Nephron (organoid): ENCODE data around the gene ATXN7L1.
A peak's percentile ranks its signal among the peaks of the same experiment; 100 is the strongest.

Experiments
- H3K27ac Mint-ChIP-seq, 3 experiments: 2 replicates each; pipeline ENCODE4 v1.8.0; 2020; ENCODE audit warnings: mixed read lengths in 3 of 3, mild to moderate bottlenecking in 2 of 3, moderate library complexity in 1 of 3
- H3K27me3 Mint-ChIP-seq: 2 replicates; pipeline ENCODE4 v1.8.0; 2021; ENCODE audit warnings: low read depth, mild to moderate bottlenecking, moderate library complexity, mixed read lengths
- H3K36me3 Mint-ChIP-seq: 2 replicates; pipeline ENCODE4 v1.8.0; 2020; ENCODE audit warnings: low read depth, mixed read lengths
- H3K4me1 Mint-ChIP-seq: 2 replicates; pipeline ENCODE4 v1.8.0; 2020; ENCODE audit warnings: mixed read lengths
- H3K4me3 Mint-ChIP-seq, 3 experiments: 2 replicates each; pipeline ENCODE4 v1.8.0; 2020; ENCODE audit warnings: mild to moderate bottlenecking in 3 of 3, mixed read lengths in 3 of 3, moderate library complexity in 2 of 3
- H3K9me3 Mint-ChIP-seq: 2 replicates; pipeline ENCODE4 v1.8.0; 2020; ENCODE audit warnings: mixed read lengths
- TF ChIP-seq, protein P1 (sequence below), 3 experiments: fragments of 200-600 bp; sonication (generic); IDR thresholded peaks; one replicate each; pipeline ENCODE4 v1.5.0; 2021; ENCODE audit warnings: antibody characterized with exemption in 3 of 3; ENCODE audit not compliant: unreplicated experiment in 3 of 3

ATXN7L1 gene

GRCh38 chr7:105678811-105679495 lies 197.4 kb downstream of the ATXN7L1 start:
- no peak overlapping the region for H3K27ac Mint-ChIP-seq
- no peaks in the 10 kb centered on the region for H3K9me3 Mint-ChIP-seq
- peaks cover 20% of the 10 kb centered on the region for H3K4me1 Mint-ChIP-seq
- H3K4me3 Mint-ChIP-seq, result peak overlapping the region in 1 of 3 experiments; percentile 11
- TF ChIP-seq, protein P1, sequence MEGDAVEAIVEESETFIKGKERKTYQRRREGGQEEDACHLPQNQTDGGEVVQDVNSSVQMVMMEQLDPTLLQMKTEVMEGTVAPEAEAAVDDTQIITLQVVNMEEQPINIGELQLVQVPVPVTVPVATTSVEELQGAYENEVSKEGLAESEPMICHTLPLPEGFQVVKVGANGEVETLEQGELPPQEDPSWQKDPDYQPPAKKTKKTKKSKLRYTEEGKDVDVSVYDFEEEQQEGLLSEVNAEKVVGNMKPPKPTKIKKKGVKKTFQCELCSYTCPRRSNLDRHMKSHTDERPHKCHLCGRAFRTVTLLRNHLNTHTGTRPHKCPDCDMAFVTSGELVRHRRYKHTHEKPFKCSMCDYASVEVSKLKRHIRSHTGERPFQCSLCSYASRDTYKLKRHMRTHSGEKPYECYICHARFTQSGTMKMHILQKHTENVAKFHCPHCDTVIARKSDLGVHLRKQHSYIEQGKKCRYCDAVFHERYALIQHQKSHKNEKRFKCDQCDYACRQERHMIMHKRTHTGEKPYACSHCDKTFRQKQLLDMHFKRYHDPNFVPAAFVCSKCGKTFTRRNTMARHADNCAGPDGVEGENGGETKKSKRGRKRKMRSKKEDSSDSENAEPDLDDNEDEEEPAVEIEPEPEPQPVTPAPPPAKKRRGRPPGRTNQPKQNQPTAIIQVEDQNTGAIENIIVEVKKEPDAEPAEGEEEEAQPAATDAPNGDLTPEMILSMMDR (IDR thresholded peaks at IDR 0.05; ENCODE audit: unreplicated experiment in 3 of 3), result no peak
- peaks cover 6% of the 10 kb centered on the region for H3K36me3 Mint-ChIP-seq
- no peaks in the 10 kb centered on the region for H3K27me3 Mint-ChIP-seq

DNA sequence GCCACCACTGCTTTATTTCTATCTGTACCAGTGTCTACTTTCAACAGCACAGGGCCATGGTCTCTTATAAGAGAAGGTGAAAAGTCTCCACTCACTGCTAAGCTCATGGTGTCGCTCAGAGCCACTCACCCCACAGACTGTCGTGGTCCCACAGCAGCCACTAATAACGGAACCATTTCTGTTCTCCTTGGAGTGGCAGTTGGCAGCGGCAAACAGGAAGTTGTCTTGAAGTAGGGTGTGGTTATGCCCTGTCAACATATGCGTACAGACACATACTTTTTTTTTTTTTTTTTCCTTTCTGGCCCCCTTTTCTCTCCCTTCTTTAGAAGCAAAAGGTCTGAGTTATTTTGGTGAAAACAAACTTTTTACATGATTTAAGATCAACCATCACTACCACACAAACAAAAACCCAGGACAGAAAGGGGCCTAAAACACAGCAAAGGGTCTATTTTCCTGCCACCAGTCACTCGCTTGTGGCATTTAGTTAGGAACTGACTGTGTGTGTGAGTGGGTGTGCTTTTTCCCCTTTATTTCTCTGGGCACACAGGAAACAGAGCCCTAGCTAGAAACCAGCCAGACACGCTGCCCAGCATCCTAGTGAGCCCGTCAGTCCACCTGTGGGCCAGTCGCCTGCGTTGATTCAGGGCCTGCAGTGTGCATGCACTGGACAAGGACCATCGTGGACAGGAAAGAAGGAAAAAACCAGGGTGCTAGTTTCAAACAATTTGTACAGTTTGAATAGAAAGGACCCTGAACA lies 198.4 kb downstream of the ATXN7L1 start:
- TF ChIP-seq, protein P1 (IDR thresholded peaks at IDR 0.05; ENCODE audit: unreplicated experiment in 3 of 3), result no peak
- H3K36me3 Mint-ChIP-seq, result peaks cover 6% of the 10 kb centered on the region
- H3K9me3 Mint-ChIP-seq, result no peaks in the 10 kb centered on the region
- H3K4me3 Mint-ChIP-seq, result no peak overlapping the region
- peaks cover 20% of the 10 kb centered on the region for H3K4me1 Mint-ChIP-seq
- no peaks in the 10 kb centered on the region for H3K27me3 Mint-ChIP-seq
- no peak overlapping the region for H3K27ac Mint-ChIP-seq

GRCh38 chr7:105677410-105677730 lies 199.0 kb downstream of the ATXN7L1 start:
- no peak overlapping the region for H3K27ac Mint-ChIP-seq
- H3K36me3 Mint-ChIP-seq, result peaks cover 6% of the 10 kb centered on the region
- no peaks in the 10 kb centered on the region for H3K9me3 Mint-ChIP-seq
- no peak overlapping the region for H3K4me3 Mint-ChIP-seq
- TF ChIP-seq, protein P1 (IDR thresholded peaks at IDR 0.05; ENCODE audit: unreplicated experiment in 3 of 3), result no peak
- peaks cover 16% of the 10 kb centered on the region for H3K4me1 Mint-ChIP-seq
- no peaks in the 10 kb centered on the region for H3K27me3 Mint-ChIP-seq

DNA sequence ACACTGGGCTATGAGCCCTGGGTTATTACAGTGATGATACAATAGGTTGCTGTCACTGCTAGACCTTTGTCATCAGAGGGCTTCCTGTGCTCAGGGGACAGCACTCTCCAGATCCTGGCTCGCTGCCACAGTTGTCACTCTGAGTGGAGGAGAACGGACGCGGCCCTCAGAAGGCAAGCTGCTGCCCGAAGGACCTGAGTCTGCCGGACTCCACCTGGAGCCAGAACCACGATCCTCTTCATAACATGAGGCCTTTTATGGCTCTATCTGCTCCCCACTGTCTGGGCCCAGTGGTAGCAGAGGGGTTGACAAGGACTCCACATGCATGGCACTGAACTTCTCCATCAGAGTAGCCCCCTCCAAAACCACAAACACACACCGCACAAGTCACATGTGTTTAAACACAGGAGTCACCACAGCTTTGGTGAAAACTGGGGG lies 200.4 kb downstream of the ATXN7L1 start:
- H3K4me3 Mint-ChIP-seq, result no peak overlapping the region
- no peak overlapping the region for H3K27ac Mint-ChIP-seq
- H3K36me3 Mint-ChIP-seq, result no peaks in the 10 kb centered on the region

DNA sequence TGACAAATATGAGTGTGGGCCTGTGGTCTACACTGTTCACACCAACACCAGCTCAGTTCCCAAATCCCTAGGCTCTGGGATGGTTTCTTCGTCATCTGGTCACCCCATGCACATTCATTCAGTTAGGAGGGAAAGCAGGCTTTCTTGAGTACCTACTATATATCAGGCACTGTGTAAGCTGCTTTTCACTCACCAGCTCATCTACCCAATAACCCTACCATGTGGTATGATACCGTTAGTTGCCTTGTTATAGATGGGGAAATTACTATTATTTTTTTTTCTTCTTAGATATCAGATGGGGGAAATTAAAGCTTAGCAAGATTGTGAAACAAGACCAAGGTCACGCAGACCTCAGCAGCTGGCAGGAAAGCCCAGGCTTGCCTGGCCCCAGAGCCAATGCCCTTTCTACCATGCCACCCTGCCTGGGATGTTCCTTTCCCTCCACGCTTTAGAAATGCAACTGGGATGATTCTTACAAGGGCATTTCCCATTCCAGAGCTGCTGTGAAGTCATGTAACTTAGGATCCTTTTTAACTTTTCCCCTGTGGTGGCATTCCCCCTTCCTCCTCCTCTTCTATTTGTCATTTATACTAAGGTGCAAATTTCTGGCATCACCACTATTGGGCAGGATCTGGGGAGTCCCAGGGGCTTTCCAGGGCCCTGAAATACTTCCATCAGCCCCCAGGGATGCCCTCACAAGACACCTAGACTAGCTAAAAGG lies 202.0 kb downstream of the ATXN7L1 start:
- Mint-ChIP-seq H3K27me3 (no peaks in the 10 kb centered on the region), H3K9me3 (no peaks in the 10 kb centered on the region), H3K36me3 (no peaks in the 10 kb centered on the region), H3K27ac (no peak overlapping the region), H3K4me1 (peaks cover 13% of the 10 kb centered on the region), H3K4me3 (no peak overlapping the region)
- TF ChIP-seq, protein P1 (IDR thresholded peaks at IDR 0.05; ENCODE audit: unreplicated experiment in 3 of 3), result no peak

More for the DNA sequence above, 200.4 kb downstream of the ATXN7L1 start:
- Mint-ChIP-seq H3K4me1 (peaks cover 14% of the 10 kb centered on the region), H3K27me3 (no peaks in the 10 kb centered on the region), H3K9me3 (no peaks in the 10 kb centered on the region)
- TF ChIP-seq, protein P1 (IDR thresholded peaks at IDR 0.05; ENCODE audit: unreplicated experiment in 3 of 3), result no peak
